Hematopoietic multipotent progenitor cell (in vitro differentiated cells): ENCODE results near the gene IGF1. TPM values are rescaled to one million over a fixed set of nuclear protein-coding genes. Genes with fewer than 3 reads are reported as not detected.
A peak's percentile ranks its signal among the peaks of the same experiment; 100 is the strongest.

Source experiments
- DNase-seq, 3 donors: peaks; one replicate each; pipeline ENCODE4 v3.0.0-alpha.2; 2011 to 2015; ENCODE audit warnings: low read depth in 2 of 3, low spot score in 2 of 3
- total RNA-seq: library from RNA; depleted of rRNA; stranded (reverse); fragments of >200 nt; gene quantifications from one replicate; pipeline ENCODE4 v1.2.3, GENCODE V29; 2012

Gene IGF1
- total RNA-seq, 1 donor, result under 0.01 TPM

DNA sequence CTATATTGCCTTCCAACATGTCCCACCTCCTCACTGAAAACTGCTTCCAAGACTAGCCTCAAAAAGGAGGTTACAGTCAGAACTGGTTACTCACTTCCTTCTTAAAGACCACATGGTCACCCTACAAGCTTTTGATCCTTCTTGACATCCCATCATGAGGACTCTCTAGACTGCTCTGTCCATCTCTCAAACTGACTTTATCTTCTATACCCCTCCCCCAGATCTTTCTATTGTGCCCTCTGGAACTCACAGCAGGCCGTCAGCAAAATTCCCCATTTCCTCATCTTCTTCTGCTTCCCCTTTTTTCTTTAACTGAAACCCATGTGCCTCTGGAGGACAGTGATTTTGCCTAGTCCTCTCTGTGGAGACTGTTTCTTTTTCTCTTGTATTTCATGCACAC is 18.1 kb upstream of the IGF1 start:
- DNase-seq, result no peak

GRCh38 chr12:102497743-102498142 is 17.4 kb upstream of the IGF1 start:
- no peak for DNase-seq

DNA sequence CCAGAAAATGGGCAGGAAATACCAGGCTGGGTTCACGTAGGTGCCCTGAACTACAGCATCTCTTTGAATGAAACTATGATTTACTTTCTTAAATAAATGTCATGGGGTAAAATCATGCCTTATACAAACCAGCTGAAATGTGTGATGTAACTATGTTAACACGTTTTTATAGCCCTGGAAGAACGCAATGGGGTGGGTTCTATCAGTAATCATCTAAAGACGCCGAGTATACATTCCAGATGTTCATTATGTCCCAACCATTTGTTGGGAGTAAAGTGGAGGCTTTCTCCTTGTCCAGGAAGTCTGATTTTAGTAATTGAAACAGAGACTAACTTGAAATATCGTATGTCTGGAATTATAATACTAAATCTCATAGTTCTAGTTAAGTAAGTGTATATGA is 16.2 kb upstream of the IGF1 start:
- DNase-seq, result no peak

DNA sequence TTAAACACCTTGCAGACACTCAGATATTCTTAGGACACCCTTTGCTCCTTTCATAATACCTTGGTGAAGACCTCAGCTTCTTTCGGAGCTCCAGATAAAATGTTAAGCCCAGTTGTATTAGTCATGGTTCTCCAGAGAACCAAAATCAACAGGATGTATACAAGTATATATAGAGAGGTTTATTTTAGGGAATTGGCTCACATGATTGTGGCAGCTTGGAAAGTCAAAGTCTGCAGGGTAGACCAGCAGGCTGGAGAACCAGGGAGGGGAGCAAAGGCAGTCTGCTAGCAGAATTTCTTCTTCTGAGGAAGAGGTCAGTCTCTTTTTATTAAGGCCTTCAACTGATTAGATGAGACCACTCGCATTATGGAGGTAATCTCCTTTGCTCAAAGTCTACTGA is 6.9 kb upstream of the IGF1 start:
- no peak for DNase-seq

GRCh38 chr12:102486153-102486552 is 5.8 kb upstream of the IGF1 start:
- no peak for DNase-seq

DNA sequence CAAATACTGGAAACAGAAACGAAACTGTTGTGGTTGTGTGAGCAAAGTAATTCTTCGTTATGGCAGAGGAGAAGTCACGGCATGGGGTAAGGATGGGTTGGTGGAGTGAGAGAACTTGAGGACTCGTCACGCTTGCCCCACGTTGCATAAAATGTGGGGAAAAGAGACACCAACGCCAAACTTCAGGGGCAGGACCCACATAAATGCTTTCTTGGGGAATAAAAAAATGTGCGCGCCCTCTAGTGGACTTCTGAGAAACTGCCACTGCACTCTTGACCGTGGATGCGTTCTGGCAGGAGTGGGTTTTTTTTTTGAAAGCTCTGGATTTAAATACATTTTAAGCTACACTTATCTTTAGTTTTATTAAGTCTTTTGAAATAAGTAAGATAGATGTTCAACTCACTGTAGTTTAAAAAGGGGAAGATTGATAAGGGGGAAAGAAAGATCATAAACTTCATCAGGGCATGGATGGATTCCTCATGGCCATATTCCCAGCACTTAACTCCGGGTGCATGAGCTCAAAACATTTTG is 4.1 kb upstream of the IGF1 start:
- peak; percentile 17 to 67 (median 52) for DNase-seq

DNA sequence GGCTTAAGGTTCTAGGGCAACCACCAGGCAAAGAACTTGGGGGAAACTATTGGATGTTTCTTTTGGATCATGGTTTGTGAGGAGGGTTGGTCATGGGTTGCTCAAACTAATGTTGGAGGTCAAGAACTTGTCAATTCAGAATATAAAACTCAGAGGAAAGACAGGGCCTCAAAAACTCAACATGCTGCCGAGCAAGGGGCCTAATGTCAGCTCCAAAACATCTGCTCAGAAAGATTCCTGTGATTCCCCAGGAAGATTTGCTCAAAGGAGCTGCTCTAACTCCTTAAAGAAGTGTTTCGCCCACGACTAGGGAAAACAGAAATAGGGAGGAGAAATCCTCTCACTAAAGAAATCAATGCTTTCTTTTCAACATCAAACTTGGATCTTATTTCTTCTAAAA is 3.7 kb upstream of the IGF1 start:
- DNase-seq, result no peak

GRCh38 chr12:102483466-102483865 is 3.1 kb upstream of the IGF1 start:
- no peak for DNase-seq

- no peak for DNase-seq
Observed at GRCh38 chr12:102481705-102482425, 1.5 kb upstream of the IGF1 start.

DNA sequence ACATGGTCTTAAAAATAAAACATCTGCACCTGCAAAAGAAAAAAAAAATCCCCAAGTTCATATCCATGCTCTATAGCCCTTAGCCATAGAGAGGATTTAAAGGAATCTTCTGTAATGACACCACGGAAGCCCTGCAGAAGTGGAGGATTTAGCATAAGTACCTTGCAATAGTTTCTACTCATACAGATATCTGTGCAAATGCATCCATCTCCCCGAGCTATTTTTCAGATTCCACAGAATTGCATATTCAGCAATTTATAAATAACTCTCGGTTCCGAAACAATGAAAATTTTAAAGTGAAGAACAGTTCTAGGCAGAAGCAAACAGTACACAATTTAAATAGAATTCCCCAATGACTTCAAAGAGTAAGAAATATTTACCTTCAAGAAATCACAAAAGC is 424 bp downstream of the IGF1 start:
- no peak for DNase-seq

DNA sequence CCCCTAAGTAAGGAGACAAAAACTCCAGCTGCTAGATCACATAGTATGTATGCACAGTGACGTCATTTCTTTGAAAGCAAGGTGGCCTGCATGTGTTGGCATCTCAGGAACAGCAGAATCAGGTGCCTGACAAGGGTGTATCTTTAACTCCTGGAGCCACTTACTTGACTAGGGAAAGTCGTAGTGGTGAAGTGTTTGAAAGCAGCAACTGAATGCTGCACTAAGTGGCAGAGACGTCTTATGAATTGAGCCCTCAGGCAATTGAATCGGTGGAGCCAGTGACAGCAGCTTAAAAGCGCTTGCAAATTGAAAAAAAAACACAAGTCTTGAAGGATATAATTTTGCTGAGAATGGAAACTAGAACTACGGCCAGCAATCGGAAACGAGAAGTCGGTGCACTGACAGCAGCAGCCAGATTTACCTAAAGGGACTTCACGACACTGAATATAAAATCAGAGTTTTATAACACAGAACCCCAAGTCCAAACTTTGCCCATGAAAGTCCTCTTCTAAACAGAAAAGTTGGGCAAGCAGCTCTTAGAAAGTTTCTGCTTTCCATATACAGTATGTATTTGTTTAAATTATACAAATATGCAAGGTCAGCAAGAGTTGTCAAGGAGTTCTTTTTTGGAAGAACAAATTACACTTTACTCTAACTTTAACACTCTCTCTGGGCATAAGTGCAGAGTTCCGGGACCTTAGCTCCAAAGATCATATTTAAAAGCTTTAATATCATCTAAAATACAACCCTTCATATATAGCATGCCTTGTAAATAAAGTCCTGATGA is 1.1 kb downstream of the IGF1 start:
- peak in 1 of 3 donors; percentile 20 for DNase-seq

GRCh38 chr12:102478405-102479098 is 1.8 kb downstream of the IGF1 start:
- DNase-seq, result peak in 2 of 3 donors; percentile 29 to 61

GRCh38 chr12:102475355-102475754 is 5.0 kb downstream of the IGF1 start:
- no peak for DNase-seq

DNA sequence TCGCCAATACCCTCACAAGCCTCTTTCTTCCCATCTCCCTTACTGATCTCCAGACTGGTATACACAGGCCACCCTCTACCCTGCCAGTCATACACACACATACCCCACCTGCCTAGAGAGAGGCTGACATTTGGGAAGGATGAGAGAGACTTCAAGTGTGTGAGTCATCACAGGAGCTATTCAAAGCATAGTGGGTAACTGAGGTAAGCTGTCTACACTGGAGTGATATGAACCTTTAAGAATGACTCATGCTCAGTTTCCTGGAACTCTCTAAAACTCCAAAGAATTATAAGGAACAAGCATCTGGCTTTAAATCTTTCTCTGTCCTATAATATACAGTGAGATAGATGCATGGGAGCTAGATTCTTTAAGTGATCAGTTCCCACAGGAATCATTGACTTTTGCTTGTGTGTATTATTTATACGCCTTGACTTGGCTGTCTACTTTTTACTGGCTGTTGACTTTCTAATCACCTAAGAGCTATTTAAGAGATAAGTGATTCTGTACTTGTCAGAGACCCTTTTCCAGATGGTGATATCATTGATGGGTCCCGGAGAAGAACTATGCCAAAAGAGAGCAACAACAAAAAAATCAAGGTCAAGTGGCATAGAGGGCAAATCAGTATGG is 5.8 kb downstream of the IGF1 start:
- no peak for DNase-seq

GRCh38 chr12:102472496-102472895 is 7.9 kb downstream of the IGF1 start:
- no peak for DNase-seq

DNA sequence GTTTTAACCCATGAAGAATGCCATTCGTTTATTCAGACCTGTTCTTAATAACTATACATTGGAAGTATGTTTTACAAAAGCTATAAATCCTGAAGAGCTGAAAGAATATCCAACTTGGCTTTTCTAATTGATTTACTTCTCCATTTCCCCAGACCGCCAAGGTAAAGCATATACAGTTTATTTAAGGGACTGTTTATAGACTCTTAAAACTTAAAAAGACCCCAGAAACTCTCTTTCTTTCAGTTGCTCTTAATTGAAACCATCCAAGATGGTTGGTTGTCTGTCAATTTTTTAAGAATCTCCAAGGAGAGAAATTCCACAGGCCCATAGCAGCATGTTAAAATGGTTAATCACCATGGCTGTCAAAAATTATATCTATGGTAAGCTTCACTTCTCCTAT is 8.8 kb downstream of the IGF1 start:
- no peak for DNase-seq

GRCh38 chr12:102470945-102471344 is 9.4 kb downstream of the IGF1 start:
- no peak for DNase-seq

DNA sequence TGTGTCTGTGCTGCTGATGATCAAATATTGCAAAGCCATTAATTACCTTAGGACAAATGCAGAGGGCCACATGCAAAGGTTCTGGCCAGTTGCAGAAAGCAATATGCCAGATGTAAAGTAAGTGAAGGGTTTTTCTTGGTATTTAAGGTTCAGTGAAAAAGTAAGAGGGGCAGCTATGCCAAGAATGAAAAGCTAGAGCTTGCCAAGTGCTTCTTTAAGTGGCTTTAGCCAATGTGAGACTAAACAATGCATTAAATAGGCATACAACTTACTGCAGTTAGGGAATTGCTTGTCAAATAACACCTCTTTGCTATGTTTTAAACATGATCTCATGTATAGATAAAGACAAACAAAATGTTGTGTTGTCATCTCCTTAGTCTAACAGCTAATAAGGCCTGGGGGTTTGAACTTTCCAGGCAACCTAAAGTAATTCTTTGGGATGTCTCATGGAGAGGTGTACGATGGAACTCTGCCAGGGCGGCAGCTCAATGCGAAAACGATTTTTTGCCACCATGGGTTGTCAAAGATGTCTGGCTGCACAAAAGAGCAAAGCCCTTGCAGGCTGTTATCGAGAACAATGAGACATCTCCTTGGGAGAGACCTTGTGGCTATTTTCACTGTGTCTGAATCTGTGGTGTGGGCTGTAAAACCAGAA is 12.0 kb downstream of the IGF1 start:
- no peak for DNase-seq

- DNase-seq, result no peak
Observed at GRCh38 chr12:102465762-102466560, 14.4 kb downstream of the IGF1 start.
